ENCODE measurements around the gene CD300LD.

DNA sequence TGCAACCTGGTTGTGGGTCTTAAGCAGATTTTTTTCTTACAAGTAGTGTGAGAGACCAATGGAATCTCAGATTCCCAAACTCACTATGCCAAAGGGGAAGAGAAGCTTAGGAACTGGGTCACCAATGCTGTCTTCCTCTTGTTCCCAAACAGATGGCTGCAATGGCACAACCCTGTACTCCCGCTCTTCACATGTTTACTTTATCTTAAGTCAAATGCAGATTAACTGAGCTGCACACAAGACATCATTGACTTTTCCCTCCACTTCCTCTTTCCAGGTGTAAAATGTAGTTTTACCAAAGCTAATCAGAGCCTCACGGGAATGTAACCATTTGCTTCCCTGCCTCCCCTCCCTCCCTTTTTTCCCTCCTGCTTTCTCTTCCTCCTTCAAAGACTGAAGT is 45.8 kb upstream of the CD300LD start:
- TF ChIP-seq CTCF (IDR thresholded peaks at IDR 0.05; ENCODE audit: poor library complexity, severe bottlenecking) (no peak), POLR2AphosphoS5 (IDR thresholded peaks at IDR 0.05) (no peak)
